ENCODE measurements around the gene TOR1AIP2. TPM values are rescaled to one million over a fixed set of nuclear protein-coding genes. Genes with fewer than 3 reads are reported as not detected.

Gene TOR1AIP2
- total and polyA plus RNA-seq, 10 donors = 4.6 to 77.4 (median 58.1) TPM

GRCh38 chr1:179889589-179889988, 12.0 kb upstream of the TOR1AIP2 start:
- peaks cover 22 to 58% (median 47%) of the 10 kb centered on the region in 6 donors for H3K4me1 ChIP-seq
- H3K27me3 ChIP-seq (replicated peaks in 1 of 7) = no peaks in the 10 kb centered on the region
- H3K9me3 ChIP-seq = no peaks in the 10 kb centered on the region
- peaks cover 0 to 93% (median 53%) of the 10 kb centered on the region in 6 donors for H3K36me3 ChIP-seq
- 82 to 94% (median 88%) methylated on average over 4 of the region's 4 CpGs for WGBS, 5 donors
- H3K27ac ChIP-seq = no peak overlapping the region
- no peak overlapping the region for H3K4me3 ChIP-seq
- no peak for TF ChIP-seq POLR2AphosphoS5 (IDR thresholded peaks at IDR 0.05)
- no peak for TF ChIP-seq POLR2A (IDR thresholded peaks at IDR 0.05)
- TF ChIP-seq CTCF (IDR thresholded peaks at IDR 0.05 in 8 of 11, conservative IDR thresholded peaks at IDR 0.05 in 3 of 11) = no peak
- intact Hi-C loops (cut with DNase I; ENCODE audit: low total_unique reads) = loop anchor here (5.0 kb wide), 1 partner anchor 63 kb away; the partner anchor contains the start of gene CEP350
- no peak for DNase-seq

GRCh38 chr1:179888071-179888470, 10.5 kb upstream of the TOR1AIP2 start:
- intact Hi-C loops (cut with DNase I; ENCODE audit: low total_unique reads) = loop anchor here (5.0 kb wide), 1 partner anchor 64 kb away; the partner anchor contains the start of gene CEP350
- Histone ChIP-seq H3K9me3 (no peaks in the 10 kb centered on the region), H3K27me3 (replicated peaks in 1 of 7) (no peaks in the 10 kb centered on the region), H3K4me1 (peaks cover 34 to 71% (median 61%) of the 10 kb centered on the region in 6 donors), H3K4me3 (peak overlapping the region in 1 of 8 donors; percentile 8), H3K27ac (peak overlapping the region in 7 of 8 donors; percentile 4 to 57 (median 49)), H3K36me3 (peaks cover 0 to 82% (median 47%) of the 10 kb centered on the region in 6 donors)
- 45 to 60% (median 53%) methylated on average over 2 of the region's 2 CpGs for WGBS, 5 donors
- no peak for DNase-seq
- TF ChIP-seq CTCF (IDR thresholded peaks at IDR 0.05 in 8 of 11, conservative IDR thresholded peaks at IDR 0.05 in 3 of 11) (no peak), POLR2A (IDR thresholded peaks at IDR 0.05) (no peak), POLR2AphosphoS5 (IDR thresholded peaks at IDR 0.05) (no peak)

GRCh38 chr1:179883745-179884138, 6.1 kb upstream of the TOR1AIP2 start:
- peaks cover 0 to 39% (median 13%) of the 10 kb centered on the region in 6 donors for H3K36me3 ChIP-seq
- WGBS, 5 donors = 13 to 19% (median 15%) methylated on average over 4 of the region's 4 CpGs
- peak overlapping the region; percentile 64 to 95 (median 74) for H3K4me3 ChIP-seq
- no peak for DNase-seq
- H3K9me3 ChIP-seq = no peaks in the 10 kb centered on the region
- peaks cover 44 to 71% (median 67%) of the 10 kb centered on the region in 6 donors for H3K4me1 ChIP-seq
- no peak for TF ChIP-seq POLR2A (IDR thresholded peaks at IDR 0.05)
- no peak for TF ChIP-seq CTCF (IDR thresholded peaks at IDR 0.05 in 8 of 11, conservative IDR thresholded peaks at IDR 0.05 in 3 of 11)
- no peak for TF ChIP-seq POLR2AphosphoS5 (IDR thresholded peaks at IDR 0.05)
- peak overlapping the region; percentile 99 to 100 (median 100) for H3K27ac ChIP-seq
- H3K27me3 ChIP-seq (replicated peaks in 1 of 7) = no peaks in the 10 kb centered on the region
- intact Hi-C loops (cut with DNase I; ENCODE audit: low total_unique reads) = no loop called here

- peak overlapping the region; percentile 64 to 95 (median 74) for H3K4me3 ChIP-seq
- intact Hi-C loops (cut with DNase I; ENCODE audit: low total_unique reads) = no loop called here
- H3K27me3 ChIP-seq (replicated peaks in 1 of 7) = no peaks in the 10 kb centered on the region
- WGBS, 5 donors = 0 to 1% (median 1%) methylated on average over 19 to 26 of the region's 26 CpGs
- no peak for DNase-seq
- H3K9me3 ChIP-seq = no peaks in the 10 kb centered on the region
- H3K27ac ChIP-seq = peak overlapping the region; percentile 99 to 100 (median 100)
- H3K4me1 ChIP-seq = peaks cover 44 to 66% (median 63%) of the 10 kb centered on the region in 6 donors
- TF ChIP-seq POLR2AphosphoS5 (IDR thresholded peaks at IDR 0.05) (no peak), CTCF (IDR thresholded peaks at IDR 0.05 in 8 of 11, conservative IDR thresholded peaks at IDR 0.05 in 3 of 11) (no peak), POLR2A (IDR thresholded peaks at IDR 0.05) (peak in 1 of 3 donors; percentile 42)
- H3K36me3 ChIP-seq = peaks cover 0 to 37% (median 13%) of the 10 kb centered on the region in 6 donors
Measured at GRCh38 chr1:179883040-179883744, 5.6 kb upstream of the TOR1AIP2 start.

All from spleen (tissue), 11 donors.